H1 (cell line): Measurements from ENCODE around the gene FOXP4. TPM values are rescaled to one million over a fixed set of nuclear protein-coding genes. Genes with fewer than 3 reads are reported as not detected.

ENCODE experiments used
- CTCF ChIA-PET: fragments of 300-600 bp; sonication (Branson Sonifier 250); formaldehyde crosslinking; loops from one replicate; lab custom pipeline; 2021; ENCODE audit not compliant: partially characterized antibody; lab: Charles Lee
- POLR2A ChIA-PET: fragments of 300-600 bp; sonication (Branson Sonifier 250); formaldehyde crosslinking; loops from one replicate; lab custom pipeline; 2021; ENCODE audit warnings: inconsistent platforms; ENCODE audit not compliant: partially characterized antibody; lab: Charles Lee
- DNase-seq, 2 experiments: peaks; one replicate each; pipeline versions ENCODE4 v3.0.0 to v3.0.0-alpha.2; 2010 to 2022; ENCODE audit warnings: low spot score in 2 of 2, low read depth in 1 of 2, mixed read lengths in 1 of 2
- FAIRE-seq: peaks from 2 replicates; lab custom pipeline; 2011; peaks lifted over from hg19 to GRCh38; lab: Jason Lieb, UNC
- H2AFZ ChIP-seq: 2 replicates; pipeline ENCODE4 v1.8.1; 2012; ENCODE audit warnings: low read length, inconsistent platforms
- H2AK5ac ChIP-seq: 2 replicates; pipeline ENCODE4 v1.6.1; 2013; ENCODE audit warnings: low read depth, low read length
- H2BK120ac ChIP-seq: replicated peaks from 2 replicates; pipeline ENCODE3; 2013; ENCODE audit warnings: low read depth, low read length, inconsistent platforms
- H2BK12ac ChIP-seq: 2 replicates; pipeline ENCODE4 v1.6.1; 2013; ENCODE audit warnings: low read depth, low read length
- H2BK15ac ChIP-seq: 2 replicates; pipeline ENCODE4 v1.6.1; 2013; ENCODE audit warnings: low read length
- H2BK20ac ChIP-seq: 2 replicates; pipeline ENCODE4 v1.6.1; 2013; ENCODE audit warnings: low read length
- H2BK5ac ChIP-seq: 2 replicates; pipeline ENCODE4 v1.6.1; 2013; ENCODE audit warnings: low read depth, low read length
- H3K14ac ChIP-seq: 2 replicates; pipeline ENCODE4 v1.6.1; 2013; ENCODE audit warnings: inconsistent platforms; ENCODE audit not compliant: insufficient read length
- H3K18ac ChIP-seq: 2 replicates; pipeline ENCODE4 v1.6.1; 2013; ENCODE audit warnings: low read length; ENCODE audit errors: extremely low read depth
- H3K23ac ChIP-seq: 2 replicates; pipeline ENCODE4 v1.6.1; 2013; ENCODE audit warnings: inconsistent platforms; ENCODE audit not compliant: insufficient read length
- H3K23me2 ChIP-seq: 2 replicates; pipeline ENCODE4 v1.6.1; 2013; ENCODE audit warnings: low read depth, low read length
- H3K27ac ChIP-seq: 2 replicates; pipeline ENCODE4 v1.6.1; 2011; ENCODE audit warnings: low read depth, low read length, inconsistent platforms
- H3K27me3 ChIP-seq, 4 experiments: replicated peaks in 1 of 4; 1 replicate in 1 of 4; 2 replicates in 3 of 4; pipeline versions ENCODE4 v1.6.1 to v1.8.1; 2011 to 2013; ENCODE audit warnings: low read length in 3 of 4, mild to moderate bottlenecking in 3 of 4, inconsistent platforms in 2 of 4, mixed read lengths in 2 of 4, moderate library complexity in 1 of 4; ENCODE audit not compliant: control insufficient read depth in 3 of 4, insufficient read depth in 3 of 4; ENCODE audit errors: extremely low read depth in 1 of 4
- H3K36me3 ChIP-seq, 4 experiments: 2 replicates each; pipeline versions ENCODE4 v1.6.1 to v1.8.1; 2011 to 2013; ENCODE audit warnings: mild to moderate bottlenecking in 4 of 4, low read length in 3 of 4, moderate library complexity in 2 of 4, control low read depth in 1 of 4, inconsistent platforms in 1 of 4; ENCODE audit not compliant: insufficient read depth in 4 of 4, control insufficient read depth in 2 of 4
- H3K4ac ChIP-seq: replicated peaks from 2 replicates; pipeline ENCODE3; 2013; ENCODE audit warnings: low read length, low read depth, mixed read lengths, inconsistent platforms; ENCODE audit not compliant: insufficient read length
- H3K4me1 ChIP-seq, 4 experiments: replicated peaks in 1 of 4; 1 replicate in 1 of 4; 2 replicates in 3 of 4; pipeline versions ENCODE4 v1.6.1 to v1.8.1; 2011 to 2013; ENCODE audit warnings: low read length in 3 of 4, inconsistent platforms in 2 of 4, mixed read lengths in 1 of 4; ENCODE audit not compliant: insufficient read depth in 4 of 4, control insufficient read depth in 3 of 4
- H3K4me2 ChIP-seq, 2 experiments: 2 replicates each; pipeline versions ENCODE4 v1.6.1 to v1.8.1; 2011 to 2013; ENCODE audit warnings: low read depth in 2 of 2, low read length in 2 of 2, control low read depth in 1 of 2, inconsistent platforms in 1 of 2, mild to moderate bottlenecking in 1 of 2; ENCODE audit not compliant: insufficient read depth in 1 of 2
- H3K4me3 ChIP-seq, 4 experiments: fragments of 200-600, 300-600 bp in 1 of 4; sonication (generic), shearing (Covaris generic), sonication (Bioruptor Twin) in 1 of 4; 2 replicates each; pipeline versions ENCODE4 v1.5.1 to v1.8.1; 2011 to 2016; ENCODE audit warnings: low read length in 4 of 4, low read depth in 3 of 4, control low read depth in 2 of 4, inconsistent platforms in 2 of 4, mild to moderate bottlenecking in 2 of 4, mixed read lengths in 1 of 4, moderate library complexity in 1 of 4; ENCODE audit not compliant: insufficient read depth in 2 of 4; ENCODE audit errors: extremely low read depth in 1 of 4
- H3K56ac ChIP-seq: replicated peaks from 2 replicates; pipeline ENCODE3; 2013; ENCODE audit warnings: low read depth, mild to moderate bottlenecking, mixed read lengths, low read length, inconsistent platforms; ENCODE audit not compliant: insufficient read length
- H3K79me1 ChIP-seq: 2 replicates; pipeline ENCODE4 v1.6.1; 2013; ENCODE audit warnings: low read depth, low read length, control low read depth
- H3K79me2 ChIP-seq, 2 experiments: 2 replicates each; pipeline versions ENCODE4 v1.6.1 to v1.8.1; 2012 to 2013; ENCODE audit warnings: low read length in 2 of 2, mild to moderate bottlenecking in 2 of 2, inconsistent platforms in 1 of 2; ENCODE audit not compliant: insufficient read depth in 2 of 2, control insufficient read depth in 1 of 2
- H3K9ac ChIP-seq, 4 experiments: replicated peaks in 1 of 4; 1 replicate in 1 of 4; 2 replicates in 3 of 4; pipeline versions ENCODE4 v1.6.1 to v1.8.1; 2011 to 2013; ENCODE audit warnings: low read depth in 3 of 4, low read length in 3 of 4, control low read depth in 2 of 4, mild to moderate bottlenecking in 2 of 4, moderate library complexity in 2 of 4, inconsistent platforms in 1 of 4; ENCODE audit errors: extremely low read depth in 1 of 4
- H3K9me3 ChIP-seq, 2 experiments: 2 replicates each; pipeline versions ENCODE4 v1.6.1 to v1.8.1; 2012 to 2013; ENCODE audit warnings: mild to moderate bottlenecking in 2 of 2, moderate library complexity in 2 of 2, control low read depth in 1 of 2, inconsistent platforms in 1 of 2, low read depth in 1 of 2, low read length in 1 of 2, mixed read lengths in 1 of 2; ENCODE audit not compliant: insufficient read depth in 2 of 2
- H4K20me1 ChIP-seq, 2 experiments: replicated peaks in 1 of 2; 2 replicates each; pipeline versions ENCODE3 to v1.8.1; 2011 to 2013; ENCODE audit warnings: inconsistent platforms in 2 of 2, low read length in 2 of 2, mild to moderate bottlenecking in 1 of 2; ENCODE audit not compliant: insufficient read depth in 2 of 2, control insufficient read depth in 1 of 2
- H4K5ac ChIP-seq: 2 replicates; pipeline ENCODE4 v1.6.1; 2013; ENCODE audit warnings: low read length, low read depth, mixed read lengths, inconsistent platforms; ENCODE audit not compliant: insufficient read length
- H4K8ac ChIP-seq: 2 replicates; pipeline ENCODE4 v1.8.0; 2013; ENCODE audit warnings: mild to moderate bottlenecking, moderate library complexity, low read length, inconsistent platforms; ENCODE audit not compliant: insufficient read depth; ENCODE audit errors: extremely low read depth
- H4K91ac ChIP-seq: replicated peaks from 2 replicates; pipeline ENCODE3; 2013; ENCODE audit warnings: low read length, mixed read lengths, inconsistent platforms; ENCODE audit not compliant: insufficient read length
- NANOG ChIP-seq: IDR thresholded peaks from 2 replicates; pipeline ENCODE4 v1.6.1; 2011; ENCODE audit warnings: low read length, low read depth, mild to moderate bottlenecking, inconsistent platforms; ENCODE audit not compliant: insufficient read depth, poor library complexity, severe bottlenecking
- SIRT6 ChIP-seq: IDR thresholded peaks from one replicate; pipeline ENCODE4 v1.7.1; 2012; ENCODE audit warnings: low read length, inconsistent platforms
- polyA plus RNA-seq, 7 experiments: library from polyadenylated mRNA; depleted of rRNA in 3 of 7; stranded (reverse) in 5 of 7; unstranded in 2 of 7; fragments of >200 nt in 5 of 7; fragments of 200-250 nt in 2 of 7; gene quantifications; 1 replicate in 5 of 7; 2 replicates in 1 of 7; 4 replicates in 1 of 7; pipeline versions ENCODE4 v1.2.1 to v1.2.3, GENCODE V29; 2011 to 2013; ENCODE audit warnings: missing spikeins in 2 of 7, mixed read lengths in 2 of 7
- total RNA-seq: library from RNA; stranded (reverse); fragmentation: NEBNext Ultra II Directional; extraction: Animal tissue kit (Norgen Biotek cat#: 25700); gene quantifications from 2 replicates; pipeline ENCODE4 v1.2.1, GENCODE V29; 2021
- TF ChIP-seq, protein P1 (sequence below): IDR thresholded peaks from 2 replicates; pipeline ENCODE4 v1.6.1; 2012; ENCODE audit warnings: inconsistent platforms

Gene FOXP4
- total and polyA plus RNA-seq, 2 of the 8 experiments (the other 6 are each of a cell fraction or from before 2014, with no cell fraction given) = 4.8 to 13.3 TPM

DNA sequence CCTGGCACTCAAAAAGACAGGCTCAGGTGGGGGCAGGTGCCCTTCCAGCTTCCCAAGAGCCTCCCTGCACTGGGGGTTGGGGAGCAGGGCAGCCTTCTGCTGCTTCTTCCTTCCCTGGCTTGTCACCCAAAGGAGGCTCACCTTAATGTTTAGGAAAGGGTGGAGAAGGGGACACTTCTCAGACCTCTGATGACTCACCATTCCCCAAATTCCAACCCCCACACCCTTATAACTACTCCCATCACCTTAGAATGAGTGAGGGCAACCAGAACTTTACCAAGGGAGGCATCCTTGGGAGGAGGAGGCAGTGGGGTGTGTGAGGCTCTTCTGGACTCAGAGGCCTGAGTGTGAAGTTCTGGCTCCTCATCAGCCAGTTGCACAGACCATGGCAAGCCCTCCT is 15.2 kb upstream of the FOXP4 start:
- TF ChIP-seq NANOG = no peak
- TF ChIP-seq, protein P1, sequence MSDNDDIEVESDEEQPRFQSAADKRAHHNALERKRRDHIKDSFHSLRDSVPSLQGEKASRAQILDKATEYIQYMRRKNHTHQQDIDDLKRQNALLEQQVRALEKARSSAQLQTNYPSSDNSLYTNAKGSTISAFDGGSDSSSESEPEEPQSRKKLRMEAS = no peak
- TF ChIP-seq SIRT6 = no peak
- POLR2A ChIA-PET = interaction anchor here (1.0 kb wide), 1 partner anchor 28 kb away, joined by 3 read pairs; no protein-coding TSS in a partner anchor
- Histone ChIP-seq H3K14ac (no peak overlapping the region), H2AFZ (no peak overlapping the region), H3K4ac (no peak overlapping the region), H3K18ac (no peak overlapping the region; the same call in 1 of the 2 replicates), H3K9ac (no peak overlapping the region), H2AK5ac (no peak overlapping the region), H4K91ac (no peak overlapping the region), H2BK5ac (no peak overlapping the region), H3K79me1 (no peaks in the 10 kb centered on the region), H2BK20ac (no peak overlapping the region), H3K4me3 (no peak overlapping the region), H2BK12ac (no peak overlapping the region), H4K8ac (no peak overlapping the region), H3K56ac (no peak overlapping the region), H2BK120ac (no peak overlapping the region), H3K79me2 (no peaks in the 10 kb centered on the region), H3K27me3 (peaks cover 0 to 13% (median 3%) of the 10 kb centered on the region in 4 experiments; a peak in 6 of 7 replicates), H3K4me2 (no peak overlapping the region), H3K23me2 (no peaks in the 10 kb centered on the region), H4K5ac (no peak overlapping the region), H3K23ac (no peak overlapping the region), H3K36me3 (no peaks in the 10 kb centered on the region), H3K9me3 (no peaks in the 10 kb centered on the region), H3K27ac (no peak overlapping the region), H4K20me1 (no peaks in the 10 kb centered on the region), H3K4me1 (peaks cover 4 to 18% (median 10%) of the 10 kb centered on the region in 4 experiments; a peak in 5 of 7 replicates), H2BK15ac (peak overlapping the region; percentile 61; the same call in 1 of the 2 replicates)
- no peak for DNase-seq
- FAIRE-seq = no peak
- CTCF ChIA-PET = interaction anchor here (0.6 to 1.1 kb wide), 4 partner anchors 13 to 1069 kb away, joined by 3 read pairs; no protein-coding TSS in a partner anchor
